Measurements from ENCODE around the gene SELENOK. TPM values are rescaled to one million over a fixed set of nuclear protein-coding genes. Genes with fewer than 3 reads are reported as not detected.
A peak's percentile ranks its signal among the peaks of the same experiment; 100 is the strongest.

SELENOK gene
- total and polyA plus RNA-seq, 2 of the 13 experiments (the other 11 are each of a cell fraction or from before 2014, with no cell fraction given): 67.0 to 81.0 TPM

- TF ChIP-seq ZBTB4 (CRISPR knock-in tag; IDR thresholded peaks at IDR 0.05; ENCODE audit: borderline replicate concordance): no peak
- no peak; the same call in none of the 2 replicates for TF ChIP-seq ZNF761 (CRISPR knock-in tag; conservative IDR thresholded peaks at IDR 0.05)
- peak; percentile 77 for TF ChIP-seq MEF2D (CRISPR knock-in tag; IDR thresholded peaks at IDR 0.05)
- TF ChIP-seq NONO (IDR thresholded peaks at IDR 0.05): no peak
- TF ChIP-seq NONO (CRISPR knock-in tag; conservative IDR thresholded peaks at IDR 0.05): peak; percentile 97
- TF ChIP-seq ZNF605 (CRISPR knock-in tag; IDR thresholded peaks at IDR 0.05): peak; percentile 89
- peak; percentile 56; the same call in 1 of the 2 replicates for TF ChIP-seq ZNF670 (CRISPR knock-in tag; IDR thresholded peaks at IDR 0.05; ENCODE audit: borderline replicate concordance)
- peak; percentile 95 for TF ChIP-seq SALL1 (CRISPR knock-in tag; IDR thresholded peaks at IDR 0.05)
- TF ChIP-seq ZNF441 (CRISPR knock-in tag; IDR thresholded peaks at IDR 0.05; ENCODE audit: borderline replicate concordance): peak; percentile 78; the same call in 1 of the 2 replicates
- TF ChIP-seq RNF2 (conservative IDR thresholded peaks at IDR 0.05; ENCODE audit: low read depth): peak; percentile 40
- TF ChIP-seq CHD4 (IDR thresholded peaks at IDR 0.05; ENCODE audit: borderline replicate concordance, low read length): no peak
- TF ChIP-seq FOSL1 (CRISPR knock-in tag; IDR thresholded peaks at IDR 0.05; ENCODE audit: borderline replicate concordance): no peak
- TF ChIP-seq SETDB1 (CRISPR knock-in tag; IDR thresholded peaks at IDR 0.05; ENCODE audit: borderline replicate concordance): no peak
- TF ChIP-seq ZSCAN30 (CRISPR knock-in tag; IDR thresholded peaks at IDR 0.05): no peak
- no peak; the same call in 1 of the 2 replicates for TF ChIP-seq HNF4A (CRISPR knock-in tag; IDR thresholded peaks at IDR 0.05)
- TF ChIP-seq AGO2 (optimal IDR thresholded peaks at IDR 0.05; ENCODE audit: low read depth, low read length): peak; percentile 75
- no peak for TF ChIP-seq KDM1A (CRISPR knock-in tag; IDR thresholded peaks at IDR 0.05)
- TF ChIP-seq TCF7 (IDR thresholded peaks at IDR 0.05; ENCODE audit: low read depth): no peak
- no peak for TF ChIP-seq NFE2L2 (IDR thresholded peaks at IDR 0.05; ENCODE audit: low read length)
- TF ChIP-seq CSRNP2 (CRISPR knock-in tag; conservative IDR thresholded peaks at IDR 0.05; ENCODE audit: low read depth): peak; percentile 93
- no peak for TF ChIP-seq CEBPB (IDR thresholded peaks at IDR 0.05; ENCODE audit: borderline replicate concordance, low read depth, low read length)
- no peak for TF ChIP-seq FOXO4 (CRISPR knock-in tag; conservative IDR thresholded peaks at IDR 0.05)
- TF ChIP-seq NR2F1 (CRISPR knock-in tag; IDR thresholded peaks at IDR 0.05): peak in 1 of 2 experiments; percentile 39; a peak in 1 of 4 replicates
These were observed 45.4 kb downstream of the SELENOK start, which contains the start of the genes CHDH and IL17RB (continued) for GRCh38 chr3:53846134-53846850.
